Measurements from ENCODE around the gene TMPRSS9. TPM values are rescaled to one million over a fixed set of nuclear protein-coding genes. Genes with fewer than 3 reads are reported as not detected.
A peak's percentile ranks its signal among the peaks of the same experiment; 100 is the strongest.

Gene TMPRSS9
- total and polyA plus RNA-seq, 2 of the 13 experiments (the other 11 are each of a cell fraction or from before 2014, with no cell fraction given), result 2.5 to 5.2 TPM

- TF ChIP-seq ARID4A (CRISPR knock-in tag; IDR thresholded peaks at IDR 0.05; ENCODE audit: borderline replicate concordance) (peak; percentile 77; the same call in 1 of the 2 replicates), MAX (IDR thresholded peaks at IDR 0.05) (peak; percentile 45; the same call in 1 of the 2 replicates), ZNF557 (CRISPR knock-in tag; IDR thresholded peaks at IDR 0.05) (peak; percentile 40; the same call in 1 of the 2 replicates), ARID5B (CRISPR knock-in tag; IDR thresholded peaks at IDR 0.05) (peak; percentile 65), IKZF5 (CRISPR knock-in tag; IDR thresholded peaks at IDR 0.05) (peak; percentile 90), PRDM10 (CRISPR knock-in tag; IDR thresholded peaks at IDR 0.05; ENCODE audit: low read depth) (0 out of 2 replicates have a peak, but pooled peaks have one; percentile 33), RBFOX2 (IDR thresholded peaks at IDR 0.05; ENCODE audit: low read depth, low read length) (0 out of 2 replicates have a peak, but pooled peaks have one; percentile 35), NR2F6 (IDR thresholded peaks at IDR 0.05) (peak; percentile 25; the same call in 1 of the 2 replicates), NR2F6 (CRISPR knock-in tag; IDR thresholded peaks at IDR 0.05) (no peak), ZNF292 (CRISPR knock-in tag; IDR thresholded peaks at IDR 0.05; ENCODE audit: borderline replicate concordance, low read depth) (peak; percentile 79; the same call in 1 of the 2 replicates), SPEN (CRISPR knock-in tag; IDR thresholded peaks at IDR 0.05; ENCODE audit: low read depth) (no peak), BRCA1 (CRISPR knock-in tag; IDR thresholded peaks at IDR 0.05) (0 out of 2 replicates have a peak, but pooled peaks have one; percentile 35), HIVEP1 (CRISPR knock-in tag; IDR thresholded peaks at IDR 0.05) (peak; percentile 30; the same call in 1 of the 2 replicates), ZNF337 (CRISPR knock-in tag; IDR thresholded peaks at IDR 0.05; ENCODE audit: borderline replicate concordance, low read depth) (no peak)
These were observed 29.3 kb upstream of the TMPRSS9 start (continued) for GRCh38 chr19:2330632-2331284.
